Cardiac septum (tissue), 1 donor: ENCODE measurements around the gene BEGAIN. TPM values are rescaled to one million over a fixed set of nuclear protein-coding genes. Genes with fewer than 3 reads are reported as not detected.

Experiments used
- DNase-seq: peaks from one replicate; pipeline ENCODE4 v3.0.0-alpha.2; 2020; ENCODE audit warnings: low spot score
- intact Hi-C: fragments of 100-400 bp; cut with DNase I; formaldehyde crosslinking; loops from one replicate; pipeline ENCODE4 v1.14.0; 2022
- total RNA-seq: library from RNA; stranded (reverse); fragmentation: NEBNext Ultra II Directional; extraction: Animal tissue kit (Norgen Biotek cat#: 25700); gene quantifications from one replicate; pipeline ENCODE4 v1.2.1, GENCODE V29; 2021
- donor health status: DM: no; HTN: no; CAD: no.

Gene BEGAIN
- total RNA-seq, 1 donor from 2014 or later, result 1.2 TPM

GRCh38 chr14:100558966-100559365, 28.3 kb downstream of the BEGAIN start:
- no peak for DNase-seq
- intact Hi-C loops, result no loop called here

- no peak for DNase-seq
- intact Hi-C loops, result no loop called here
Observed at GRCh38 chr14:100558226-100558625, 29.0 kb downstream of the BEGAIN start.

- no peak for DNase-seq
- intact Hi-C loops, result no loop called here
Observed at GRCh38 chr14:100557658-100558057, 29.6 kb downstream of the BEGAIN start.

GRCh38 chr14:100556936-100557505, 30.2 kb downstream of the BEGAIN start:
- intact Hi-C loops, result no loop called here
- DNase-seq, result no peak

- intact Hi-C loops, result no loop called here
- no peak for DNase-seq
Observed at GRCh38 chr14:100556140-100556475, 31.1 kb downstream of the BEGAIN start.

- intact Hi-C loops, result no loop called here
- no peak for DNase-seq
Observed at GRCh38 chr14:100555436-100556139, 31.6 kb downstream of the BEGAIN start.

GRCh38 chr14:100554696-100555320, 32.4 kb downstream of the BEGAIN start:
- no peak for DNase-seq

GRCh38 chr14:100554082-100554677, 33.0 kb downstream of the BEGAIN start:
- intact Hi-C loops, result no loop called here
- DNase-seq, result no peak

More at GRCh38 chr14:100554696-100555320, 32.4 kb downstream of the BEGAIN start:
- intact Hi-C loops, result no loop called here

GRCh38 chr14:100553471-100553870, 33.7 kb downstream of the BEGAIN start:
- intact Hi-C loops, result no loop called here
- DNase-seq, result no peak

- intact Hi-C loops, result no loop called here
- DNase-seq, result no peak
Observed at GRCh38 chr14:100552524-100553125, 34.6 kb downstream of the BEGAIN start.

GRCh38 chr14:100551056-100551455, 36.2 kb downstream of the BEGAIN start:
- intact Hi-C loops, result no loop called here

GRCh38 chr14:100549834-100550625, 37.2 kb downstream of the BEGAIN start:
- no peak for DNase-seq
- intact Hi-C loops, result no loop called here

More at GRCh38 chr14:100551056-100551455, 36.2 kb downstream of the BEGAIN start:
- no peak for DNase-seq

GRCh38 chr14:100548939-100549338, 38.3 kb downstream of the BEGAIN start:
- intact Hi-C loops, result no loop called here
- no peak for DNase-seq

GRCh38 chr14:100548295-100548655, 38.9 kb downstream of the BEGAIN start:
- DNase-seq, result no peak
- intact Hi-C loops, result no loop called here

GRCh38 chr14:100547633-100548294, 39.5 kb downstream of the BEGAIN start:
- intact Hi-C loops, result no loop called here
- DNase-seq, result peak; percentile 85

- intact Hi-C loops, result no loop called here
- DNase-seq, result no peak
Observed at GRCh38 chr14:100546051-100546443, 41.2 kb downstream of the BEGAIN start.

- intact Hi-C loops, result no loop called here
- DNase-seq, result no peak
Observed at GRCh38 chr14:100545359-100545758, 41.9 kb downstream of the BEGAIN start.

GRCh38 chr14:100544506-100545141, 42.6 kb downstream of the BEGAIN start:
- intact Hi-C loops, result no loop called here
- no peak for DNase-seq
